HL-60 (cell line): Measurements from ENCODE around the gene OPN3.

Source experiments
- DNase-seq, 2 experiments: peaks; one replicate each; pipeline ENCODE4 v3.0.0-alpha.2; 2010 to 2020; ENCODE audit warnings: low read depth in 1 of 2, low spot score in 1 of 2
- H3K27ac ChIP-seq: fragments of 250-450 bp; sonication (Bioruptor Pico); replicated peaks from 2 replicates; pipeline ENCODE4 v1.5.1; 2020; ENCODE audit warnings: mild to moderate bottlenecking, moderate library complexity
- H3K27me3 ChIP-seq: fragments of 250-450 bp; sonication (Bioruptor Pico); 2 replicates; pipeline ENCODE4 v1.5.1; 2021; ENCODE audit warnings: mild to moderate bottlenecking, moderate library complexity; ENCODE audit not compliant: insufficient read depth, poor library complexity, severe bottlenecking
- H3K4me3 ChIP-seq: replicated peaks from 2 replicates; pipeline ENCODE4 v1.5.1; 2011; ENCODE audit warnings: mild to moderate bottlenecking, control low read depth, low read length; ENCODE audit not compliant: insufficient read depth
- CTCF ChIP-seq: IDR thresholded peaks from one replicate; pipeline ENCODE4 v1.5.1; 2011; ENCODE audit warnings: low read length, control low read depth, inconsistent platforms; ENCODE audit not compliant: insufficient read depth
- GABPA ChIP-seq: IDR thresholded peaks from 2 replicates; pipeline ENCODE4 v1.6.1; 2012; ENCODE audit warnings: low read depth
- POLR2AphosphoS5 ChIP-seq: IDR thresholded peaks from 2 replicates; pipeline ENCODE4 v1.6.1; 2012; ENCODE audit warnings: low read depth
- SPI1 ChIP-seq: IDR thresholded peaks from 2 replicates; pipeline ENCODE4 v1.6.1; 2012; ENCODE audit warnings: low read depth, mild to moderate bottlenecking, borderline replicate concordance
- TF ChIP-seq, protein P1 (sequence below): IDR thresholded peaks from 2 replicates; pipeline ENCODE4 v1.6.1; 2012; ENCODE audit warnings: low read depth; ENCODE audit not compliant: insufficient replicate concordance

OPN3 gene

DNA sequence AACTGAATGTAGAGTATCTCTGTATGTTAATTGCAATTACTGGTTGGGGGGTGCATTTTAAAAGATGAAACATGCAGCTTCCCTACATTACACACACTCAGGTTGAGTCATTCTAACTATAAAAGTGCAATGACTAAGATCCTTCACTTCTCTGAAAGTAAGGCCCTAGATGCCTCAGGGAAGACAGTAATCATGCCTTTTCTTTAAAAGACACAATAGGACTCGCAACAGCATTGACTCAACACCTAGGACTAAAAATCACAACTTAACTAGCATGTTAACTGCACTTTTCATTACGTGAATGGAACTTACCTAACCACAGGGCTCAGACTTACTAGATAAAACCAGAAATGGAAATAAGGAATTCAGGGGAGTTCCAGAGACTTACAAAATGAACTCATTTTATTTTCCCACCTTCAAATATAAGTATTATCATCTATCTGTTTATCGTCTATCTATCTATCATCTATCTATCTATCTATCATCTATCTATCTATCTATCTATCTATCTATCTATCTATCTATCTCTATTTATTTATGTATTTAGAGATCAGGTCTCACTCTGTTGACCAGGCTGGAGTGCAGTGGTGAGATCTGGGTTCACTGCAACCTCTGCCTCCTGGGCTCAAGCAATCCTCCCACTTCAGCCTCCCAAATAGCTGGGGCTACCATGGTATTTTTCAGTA is 47.8 kb downstream of the OPN3 start:
- Histone ChIP-seq H3K4me3 (no peak overlapping the region), H3K27ac (no peak overlapping the region), H3K27me3 (no peaks in the 10 kb centered on the region)
- no peak for DNase-seq
- TF ChIP-seq SPI1 = no peak
- TF ChIP-seq, protein P1, sequence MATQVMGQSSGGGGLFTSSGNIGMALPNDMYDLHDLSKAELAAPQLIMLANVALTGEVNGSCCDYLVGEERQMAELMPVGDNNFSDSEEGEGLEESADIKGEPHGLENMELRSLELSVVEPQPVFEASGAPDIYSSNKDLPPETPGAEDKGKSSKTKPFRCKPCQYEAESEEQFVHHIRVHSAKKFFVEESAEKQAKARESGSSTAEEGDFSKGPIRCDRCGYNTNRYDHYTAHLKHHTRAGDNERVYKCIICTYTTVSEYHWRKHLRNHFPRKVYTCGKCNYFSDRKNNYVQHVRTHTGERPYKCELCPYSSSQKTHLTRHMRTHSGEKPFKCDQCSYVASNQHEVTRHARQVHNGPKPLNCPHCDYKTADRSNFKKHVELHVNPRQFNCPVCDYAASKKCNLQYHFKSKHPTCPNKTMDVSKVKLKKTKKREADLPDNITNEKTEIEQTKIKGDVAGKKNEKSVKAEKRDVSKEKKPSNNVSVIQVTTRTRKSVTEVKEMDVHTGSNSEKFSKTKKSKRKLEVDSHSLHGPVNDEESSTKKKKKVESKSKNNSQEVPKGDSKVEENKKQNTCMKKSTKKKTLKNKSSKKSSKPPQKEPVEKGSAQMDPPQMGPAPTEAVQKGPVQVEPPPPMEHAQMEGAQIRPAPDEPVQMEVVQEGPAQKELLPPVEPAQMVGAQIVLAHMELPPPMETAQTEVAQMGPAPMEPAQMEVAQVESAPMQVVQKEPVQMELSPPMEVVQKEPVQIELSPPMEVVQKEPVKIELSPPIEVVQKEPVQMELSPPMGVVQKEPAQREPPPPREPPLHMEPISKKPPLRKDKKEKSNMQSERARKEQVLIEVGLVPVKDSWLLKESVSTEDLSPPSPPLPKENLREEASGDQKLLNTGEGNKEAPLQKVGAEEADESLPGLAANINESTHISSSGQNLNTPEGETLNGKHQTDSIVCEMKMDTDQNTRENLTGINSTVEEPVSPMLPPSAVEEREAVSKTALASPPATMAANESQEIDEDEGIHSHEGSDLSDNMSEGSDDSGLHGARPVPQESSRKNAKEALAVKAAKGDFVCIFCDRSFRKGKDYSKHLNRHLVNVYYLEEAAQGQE = no peak
- TF ChIP-seq GABPA = no peak
- TF ChIP-seq CTCF = no peak
- no peak for TF ChIP-seq POLR2AphosphoS5

- no peak for DNase-seq
- TF ChIP-seq, protein P1 = no peak
- TF ChIP-seq POLR2AphosphoS5 (no peak), GABPA (no peak), SPI1 (no peak), CTCF (no peak)
- no peaks in the 10 kb centered on the region for H3K27me3 ChIP-seq
- no peak overlapping the region for H3K27ac ChIP-seq
- H3K4me3 ChIP-seq = no peak overlapping the region
Observed at GRCh38 chr1:241591736-241592135, 48.4 kb downstream of the OPN3 start.

- H3K27ac ChIP-seq = no peak overlapping the region
Observed at GRCh38 chr1:241591317-241591716, 48.9 kb downstream of the OPN3 start.

More at GRCh38 chr1:241591317-241591716, 48.9 kb downstream of the OPN3 start:
- TF ChIP-seq POLR2AphosphoS5 = no peak
- TF ChIP-seq CTCF = no peak
- no peak for TF ChIP-seq GABPA
- no peak for TF ChIP-seq SPI1
- TF ChIP-seq, protein P1 = no peak
- H3K4me3 ChIP-seq = no peak overlapping the region
- H3K27me3 ChIP-seq = no peaks in the 10 kb centered on the region
- DNase-seq = no peak
